NOMO-1 (cell line): Measurements from ENCODE around the gene ADAMTS15.
A peak's percentile ranks its signal among the peaks of the same experiment; 100 is the strongest.

Source experiments
- DNase-seq, 2 experiments: peaks; one replicate each; lab custom pipeline; 2025; ENCODE audit not compliant: unreplicated experiment in 2 of 2; lab: John Stamatoyannopoulos, UW

ADAMTS15 gene

GRCh38 chr11:130508913-130509312, 60.5 kb downstream of the ADAMTS15 start:
- DNase-seq, result no peak

- no peak for DNase-seq
These were observed 61.5 kb downstream of the ADAMTS15 start for GRCh38 chr11:130509942-130510341.

GRCh38 chr11:130510407-130511006, 62.1 kb downstream of the ADAMTS15 start:
- no peak for DNase-seq

- DNase-seq, result no peak
These were observed 63.3 kb downstream of the ADAMTS15 start for GRCh38 chr11:130511765-130512164.

- DNase-seq, result no peak
These were observed 64.2 kb downstream of the ADAMTS15 start for GRCh38 chr11:130512662-130513061.

GRCh38 chr11:130513132-130513531, 64.7 kb downstream of the ADAMTS15 start:
- DNase-seq, result peak in 1 of 2 experiments; percentile 26

- no peak for DNase-seq
These were observed 65.9 kb downstream of the ADAMTS15 start for GRCh38 chr11:130514316-130514715.

- DNase-seq, result no peak
These were observed 66.4 kb downstream of the ADAMTS15 start for GRCh38 chr11:130514851-130515250.

GRCh38 chr11:130515829-130516553, 67.5 kb downstream of the ADAMTS15 start:
- no peak for DNase-seq

GRCh38 chr11:130516554-130517505, 68.4 kb downstream of the ADAMTS15 start:
- DNase-seq, result no peak

- no peak for DNase-seq
These were observed 69.8 kb downstream of the ADAMTS15 start for GRCh38 chr11:130518164-130518680.

GRCh38 chr11:130519128-130519932, 70.9 kb downstream of the ADAMTS15 start:
- DNase-seq, result no peak

- no peak for DNase-seq
These were observed 71.8 kb downstream of the ADAMTS15 start for GRCh38 chr11:130520271-130520671.

- no peak for DNase-seq
These were observed 74.0 kb downstream of the ADAMTS15 start for GRCh38 chr11:130522284-130522961.

- DNase-seq, result no peak
These were observed 74.7 kb downstream of the ADAMTS15 start for GRCh38 chr11:130523166-130523565.

- DNase-seq, result no peak
These were observed 75.2 kb downstream of the ADAMTS15 start for GRCh38 chr11:130523609-130524008.

- DNase-seq, result no peak
These were observed 75.8 kb downstream of the ADAMTS15 start for GRCh38 chr11:130524132-130524790.

- DNase-seq, result no peak
These were observed 76.9 kb downstream of the ADAMTS15 start for GRCh38 chr11:130525307-130525706.
